Upper lobe of right lung (tissue), 1 donor: ENCODE results near the gene HTT. TPM values are rescaled to one million over a fixed set of nuclear protein-coding genes. Genes with fewer than 3 reads are reported as not detected.

ENCODE experiments used
- ATAC-seq: fragments of 200-7000 bp; cut with Tn5 transposase; one replicate; pipeline ENCODE4 v1.9.1; 2020; ENCODE audit warnings: mild to moderate bottlenecking, moderate library complexity
- DNase-seq: peaks from one replicate; pipeline ENCODE4 v3.0.0-alpha.2; 2020
- H3K27ac ChIP-seq: fragments of 200-600 bp; one replicate; pipeline ENCODE4 v1.8.0; 2022
- H3K27me3 ChIP-seq: fragments of 200-600 bp; one replicate; pipeline ENCODE4 v1.8.0; 2022; ENCODE audit warnings: mild to moderate bottlenecking
- H3K36me3 ChIP-seq: fragments of 200-600 bp; one replicate; pipeline ENCODE4 v1.8.0; 2022
- H3K4me1 ChIP-seq: fragments of 200-600 bp; one replicate; pipeline ENCODE4 v1.8.0; 2022
- H3K4me3 ChIP-seq: fragments of 200-600 bp; one replicate; pipeline ENCODE4 v1.8.0; 2022; ENCODE audit warnings: mild to moderate bottlenecking
- H3K9me3 ChIP-seq: fragments of 200-600 bp; one replicate; pipeline ENCODE4 v1.8.0; 2022
- CTCF ChIP-seq: fragments of 200-600 bp; IDR thresholded peaks from one replicate; pipeline ENCODE4 v1.8.0; 2022; ENCODE audit warnings: antibody characterized with exemption
- intact Hi-C: fragments of 100-400 bp; cut with DNase I; formaldehyde crosslinking; loops from one replicate; pipeline ENCODE4 v1.11.0; 2022
- total RNA-seq: library from RNA; stranded (reverse); fragmentation: NEBNext Ultra II Directional; extraction: Animal tissue kit (Norgen Biotek cat#: 25700); gene quantifications from one replicate; pipeline ENCODE4 v1.2.1, GENCODE V29; 2021
- donor health status: DM: no; HTN: yes; CAD: no; lungs with severe emphysema.

The HTT gene
- total RNA-seq, 1 donor from 2014 or later: 73.6 TPM

DNA sequence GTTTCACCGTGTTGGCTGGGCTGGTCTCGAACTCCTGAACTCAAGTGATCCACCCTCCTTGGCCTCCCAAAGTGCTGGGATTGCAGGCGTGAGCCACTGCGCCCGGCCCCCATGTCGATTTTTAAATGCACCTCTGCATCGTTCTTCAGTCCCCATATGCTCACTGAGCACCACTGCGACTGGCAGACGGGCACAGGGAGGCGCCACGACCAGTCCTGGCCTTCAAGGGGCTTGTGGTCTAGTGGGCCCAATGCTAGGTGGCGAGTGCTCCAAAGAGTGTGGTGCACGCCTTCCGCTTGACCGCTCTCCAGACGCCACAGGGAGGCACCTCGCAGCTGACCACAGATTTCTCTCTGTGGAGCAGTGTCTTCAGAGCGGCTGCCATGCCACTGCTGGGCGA, 162.8 kb downstream of the HTT start:
- H3K27me3 ChIP-seq: no peaks in the 10 kb centered on the region
- no peak for TF ChIP-seq CTCF
- no peak overlapping the region for H3K4me3 ChIP-seq
- intact Hi-C loops: no loop called here
- no peaks in the 10 kb centered on the region for H3K4me1 ChIP-seq
- no peak overlapping the region for H3K27ac ChIP-seq
- H3K9me3 ChIP-seq: no peaks in the 10 kb centered on the region
- peaks cover 90% of the 10 kb centered on the region for H3K36me3 ChIP-seq
- DNase-seq (no peak), ATAC-seq (no peak)

GRCh38 chr4:3237712-3238560, 163.5 kb downstream of the HTT start:
- H3K27ac ChIP-seq: no peak overlapping the region
- H3K36me3 ChIP-seq: peaks cover 87% of the 10 kb centered on the region
- H3K27me3 ChIP-seq: no peaks in the 10 kb centered on the region
- ATAC-seq (no peak), DNase-seq (no peak)
- H3K9me3 ChIP-seq: no peaks in the 10 kb centered on the region
- H3K4me3 ChIP-seq: no peak overlapping the region
- intact Hi-C loops: no loop called here
- TF ChIP-seq CTCF: no peak
- no peaks in the 10 kb centered on the region for H3K4me1 ChIP-seq

DNA sequence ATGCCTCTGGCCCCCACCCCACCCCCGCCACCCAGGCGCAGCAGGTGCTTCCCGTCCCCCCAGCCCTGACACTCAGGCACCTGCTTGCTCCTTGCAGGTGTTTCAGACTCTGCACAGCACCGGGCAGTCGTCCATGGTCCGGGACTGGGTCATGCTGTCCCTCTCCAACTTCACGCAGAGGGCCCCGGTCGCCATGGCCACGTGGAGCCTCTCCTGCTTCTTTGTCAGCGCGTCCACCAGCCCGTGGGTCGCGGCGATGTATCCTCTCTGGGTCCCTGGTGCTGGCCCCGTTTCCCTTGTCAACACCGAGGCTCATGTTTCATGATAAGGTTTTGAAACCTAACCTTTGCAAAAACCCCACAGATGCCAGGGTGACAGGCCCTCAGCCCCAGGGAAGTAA, 164.2 kb downstream of the HTT start:
- ATAC-seq (no peak), DNase-seq (no peak)
- Histone ChIP-seq H3K27ac (no peak overlapping the region), H3K9me3 (no peaks in the 10 kb centered on the region), H3K4me1 (no peaks in the 10 kb centered on the region), H3K27me3 (no peaks in the 10 kb centered on the region), H3K36me3 (peaks cover 86% of the 10 kb centered on the region), H3K4me3 (no peak overlapping the region)
- intact Hi-C loops: no loop called here
- TF ChIP-seq CTCF: no peak

- H3K4me1 ChIP-seq: no peaks in the 10 kb centered on the region
- no peak for TF ChIP-seq CTCF
- no peaks in the 10 kb centered on the region for H3K27me3 ChIP-seq
- no peaks in the 10 kb centered on the region for H3K9me3 ChIP-seq
- H3K4me3 ChIP-seq: no peak overlapping the region
- H3K27ac ChIP-seq: no peak overlapping the region
- peaks cover 81% of the 10 kb centered on the region for H3K36me3 ChIP-seq
- intact Hi-C loops: no loop called here
- ATAC-seq (no peak), DNase-seq (no peak)
Observed at GRCh38 chr4:3239303-3239702, 164.8 kb downstream of the HTT start.

- Histone ChIP-seq H3K9me3 (no peaks in the 10 kb centered on the region), H3K27me3 (no peaks in the 10 kb centered on the region), H3K4me3 (no peak overlapping the region), H3K4me1 (no peaks in the 10 kb centered on the region), H3K36me3 (peaks cover 73% of the 10 kb centered on the region), H3K27ac (no peak overlapping the region)
- intact Hi-C loops: no loop called here
- DNase-seq (no peak), ATAC-seq (no peak)
- no peak for TF ChIP-seq CTCF
Observed at GRCh38 chr4:3239998-3240920, 165.8 kb downstream of the HTT start.
